ENCODE measurements around the gene BMP4. TPM values are rescaled to one million over a fixed set of nuclear protein-coding genes. Genes with fewer than 3 reads are reported as not detected.

The BMP4 gene
- total RNA-seq, 1 experiment from 2014 or later, result 12.2 TPM

GRCh38 chr14:53967606-53968005 lies 11.0 kb upstream of the BMP4 start:
- H3K9me3 Mint-ChIP-seq, result peaks cover 3 to 12% of the 10 kb centered on the region in 2 experiments; a peak in 2 of 5 replicates
- no peak overlapping the region for H3K56ac ChIP-seq (ENCODE audit: insufficient read length, low read depth, low read length)
- H3K9me3 ChIP-seq (ENCODE audit: control insufficient read depth, low read depth, low read length), result no peaks in the 10 kb centered on the region
- H3K9ac ChIP-seq (ENCODE audit: extremely low read depth, insufficient read length, low read length), result no peak overlapping the region
- H3K27me3 Mint-ChIP-seq (ENCODE audit: low read depth), result peaks cover 35% of the 10 kb centered on the region
- no peak overlapping the region for H4K91ac ChIP-seq (ENCODE audit: insufficient read length, low read depth, low read length)
- no peak overlapping the region for H3K14ac ChIP-seq (ENCODE audit: insufficient read depth, low read length)
- no peak overlapping the region for H4K5ac ChIP-seq (ENCODE audit: insufficient read length, low read depth, low read length)
- no peak overlapping the region for H2BK20ac ChIP-seq (ENCODE audit: low read depth, low read length, poor library complexity, severe bottlenecking)
- peaks cover 0 to 16% (median 2%) of the 10 kb centered on the region in 3 experiments; a peak in 3 of 7 replicates for H3K36me3 Mint-ChIP-seq (ENCODE audit: insufficient read depth in 1 of 3, low read depth in 3 of 3)
- no peak for DNase-seq
- no peak for TF ChIP-seq CTCF (conservative IDR thresholded peaks at IDR 0.05)
- H2BK5ac ChIP-seq (ENCODE audit: insufficient read length, low read length), result no peak overlapping the region
- no peak overlapping the region for H2BK15ac ChIP-seq (ENCODE audit: low read depth, low read length)
- no peak overlapping the region for H3T11ph ChIP-seq (ENCODE audit: low read length)
- H3K4ac ChIP-seq (ENCODE audit: low read depth, low read length), result no peak overlapping the region
- no peak overlapping the region for H2BK120ac ChIP-seq (ENCODE audit: low read depth, low read length, poor library complexity, severe bottlenecking)
- no peak overlapping the region for H2AK5ac ChIP-seq (ENCODE audit: insufficient read length, low read length)
- H3K4me1 Mint-ChIP-seq, result peaks cover 46 to 47% of the 10 kb centered on the region in 2 experiments
- H3K27ac ChIP-seq (ENCODE audit: insufficient read length, low read depth, low read length), result no peak overlapping the region
- H3K27ac Mint-ChIP-seq, result no peak overlapping the region
- no peaks in the 10 kb centered on the region for H3K79me1 ChIP-seq (ENCODE audit: insufficient read depth, low read depth, low read length, poor library complexity, severe bottlenecking)
- no peak overlapping the region for H2BK12ac ChIP-seq (ENCODE audit: insufficient read length, low read depth, low read length)
- peaks cover 7% of the 10 kb centered on the region; the same call in 1 of the 2 replicates for H3K4me1 ChIP-seq (ENCODE audit: insufficient read depth, low read length)
- no peak overlapping the region for H2AFZ ChIP-seq (ENCODE audit: low read length)
- H3K23me2 ChIP-seq (ENCODE audit: insufficient read length, low read depth, low read length, poor library complexity, severe bottlenecking), result peaks cover 11% of the 10 kb centered on the region
- no peak overlapping the region for H3K18ac ChIP-seq (ENCODE audit: insufficient read length, low read depth, low read length)
- no peaks in the 10 kb centered on the region for H4K20me1 ChIP-seq (ENCODE audit: control insufficient read depth, insufficient read depth, insufficient read length)
- H3K4me3 Mint-ChIP-seq, result no peak overlapping the region
- H3K4me2 ChIP-seq (ENCODE audit: insufficient read depth, insufficient read length, low read length), result no peak overlapping the region
- WGBS (ENCODE audit: extremely low coverage, insufficient read length, low lambda C conversion rate), result no CpG with 5 or more reads among the region's 2 CpGs
- no peaks in the 10 kb centered on the region for H3K79me2 ChIP-seq (ENCODE audit: insufficient read depth, low read length)
- H4K8ac ChIP-seq (replicated peaks; ENCODE audit: insufficient read length, low read depth, low read length), result no peak overlapping the region
- no peak overlapping the region for H3K23ac ChIP-seq (ENCODE audit: insufficient read length, low read depth, low read length)
- H3K27me3 ChIP-seq (ENCODE audit: insufficient read depth, low read length), result peaks cover 16% of the 10 kb centered on the region

Data from H9 (cell line).